Testis (tissue), 2 donors: ENCODE measurements around the gene CTIF.

Experiments used
- POLR2A ChIP-seq: fragments of 450-650 bp; IDR thresholded peaks from one replicate; pipeline ENCODE4 v1.6.1; 2017; ENCODE audit warnings: antibody characterized with exemption, mild to moderate bottlenecking, moderate library complexity
- TF ChIP-seq, protein P1 (sequence below), 3 experiments: fragments of 450-650 bp in 2 of 3; fragments of 200-600 bp in 1 of 3; sonication (generic) in 1 of 3; IDR thresholded peaks; one replicate each; pipeline ENCODE4 v1.5.1; 2016 to 2019; ENCODE audit warnings: antibody characterized with exemption in 3 of 3, mild to moderate bottlenecking in 2 of 3, moderate library complexity in 1 of 3

DNA sequence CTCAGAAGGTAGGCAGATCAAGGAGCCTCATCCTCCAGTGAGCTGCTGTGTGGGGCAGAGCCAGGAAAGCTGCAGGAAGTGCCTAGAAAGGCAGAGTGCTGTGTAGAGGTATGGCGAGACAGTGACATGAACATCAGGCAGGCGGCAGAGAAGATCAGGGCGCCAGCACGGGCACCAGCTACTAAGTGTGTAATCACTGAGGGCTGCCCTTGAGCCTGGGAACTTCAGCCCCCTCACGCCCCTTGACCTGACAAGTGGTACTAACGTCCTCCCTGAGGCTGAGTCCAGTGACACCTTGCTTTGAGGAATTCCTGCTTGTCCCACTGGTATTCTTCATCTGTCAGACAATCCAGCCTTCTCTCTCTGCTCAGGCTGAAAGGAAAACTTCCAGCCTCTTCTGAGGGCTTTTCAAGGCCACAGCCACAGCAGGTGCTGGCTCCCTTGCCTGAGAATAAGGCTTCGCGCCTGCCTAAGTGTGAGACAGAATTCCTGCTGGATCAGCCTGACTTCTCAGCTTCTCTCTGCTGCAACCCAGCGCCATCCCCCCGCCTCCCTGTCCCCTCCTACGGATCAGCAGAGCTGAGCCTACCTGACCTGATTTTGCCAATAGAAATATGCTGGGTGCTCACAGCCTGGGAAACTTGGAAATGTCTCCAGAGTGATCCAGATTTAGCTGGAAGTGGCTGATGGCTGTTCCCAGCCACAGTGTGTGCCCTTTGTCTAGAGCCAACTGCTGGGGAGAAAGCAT lies 263.9 kb downstream of the CTIF start:
- TF ChIP-seq, protein P1, sequence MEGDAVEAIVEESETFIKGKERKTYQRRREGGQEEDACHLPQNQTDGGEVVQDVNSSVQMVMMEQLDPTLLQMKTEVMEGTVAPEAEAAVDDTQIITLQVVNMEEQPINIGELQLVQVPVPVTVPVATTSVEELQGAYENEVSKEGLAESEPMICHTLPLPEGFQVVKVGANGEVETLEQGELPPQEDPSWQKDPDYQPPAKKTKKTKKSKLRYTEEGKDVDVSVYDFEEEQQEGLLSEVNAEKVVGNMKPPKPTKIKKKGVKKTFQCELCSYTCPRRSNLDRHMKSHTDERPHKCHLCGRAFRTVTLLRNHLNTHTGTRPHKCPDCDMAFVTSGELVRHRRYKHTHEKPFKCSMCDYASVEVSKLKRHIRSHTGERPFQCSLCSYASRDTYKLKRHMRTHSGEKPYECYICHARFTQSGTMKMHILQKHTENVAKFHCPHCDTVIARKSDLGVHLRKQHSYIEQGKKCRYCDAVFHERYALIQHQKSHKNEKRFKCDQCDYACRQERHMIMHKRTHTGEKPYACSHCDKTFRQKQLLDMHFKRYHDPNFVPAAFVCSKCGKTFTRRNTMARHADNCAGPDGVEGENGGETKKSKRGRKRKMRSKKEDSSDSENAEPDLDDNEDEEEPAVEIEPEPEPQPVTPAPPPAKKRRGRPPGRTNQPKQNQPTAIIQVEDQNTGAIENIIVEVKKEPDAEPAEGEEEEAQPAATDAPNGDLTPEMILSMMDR (IDR thresholded peaks at IDR 0.05) = no peak
- no peak for TF ChIP-seq POLR2A
